HG02759 (cell line): ENCODE data around the gene MAP2K5.

Source experiments
- ATAC-seq: cut with Tn5 transposase; IDR thresholded peaks from one replicate; pipeline ENCODE4 v1.9.1; 2021; ENCODE audit warnings: mild to moderate bottlenecking, moderate library complexity; ENCODE audit not compliant: unreplicated experiment

The MAP2K5 gene

DNA sequence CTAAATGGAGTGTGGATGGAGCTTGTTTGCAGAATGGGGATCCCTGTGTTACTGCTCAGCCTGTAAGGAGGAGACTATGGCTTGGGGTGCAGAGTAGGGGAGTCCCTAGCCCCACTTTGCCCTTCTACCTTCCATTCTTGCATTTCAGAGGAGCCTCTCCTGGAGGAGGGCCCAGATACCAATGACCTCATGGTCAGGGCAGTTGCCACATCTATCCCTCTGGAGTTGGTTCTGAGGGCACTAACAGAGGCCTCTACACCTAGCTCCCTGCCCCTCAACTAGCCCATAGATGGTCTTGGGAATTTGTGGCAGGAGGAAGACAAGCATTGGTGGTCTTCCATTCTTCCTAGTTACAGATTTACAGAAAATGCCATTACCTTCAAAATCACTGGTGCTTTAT, 288.9 kb downstream of the MAP2K5 start:
- no peak for ATAC-seq

- no peak for ATAC-seq
Measured at GRCh38 chr15:67832031-67832551, 289.6 kb downstream of the MAP2K5 start.

GRCh38 chr15:67832897-67833709, 290.6 kb downstream of the MAP2K5 start:
- no peak for ATAC-seq

GRCh38 chr15:67833710-67834511, 291.4 kb downstream of the MAP2K5 start:
- ATAC-seq: no peak

DNA sequence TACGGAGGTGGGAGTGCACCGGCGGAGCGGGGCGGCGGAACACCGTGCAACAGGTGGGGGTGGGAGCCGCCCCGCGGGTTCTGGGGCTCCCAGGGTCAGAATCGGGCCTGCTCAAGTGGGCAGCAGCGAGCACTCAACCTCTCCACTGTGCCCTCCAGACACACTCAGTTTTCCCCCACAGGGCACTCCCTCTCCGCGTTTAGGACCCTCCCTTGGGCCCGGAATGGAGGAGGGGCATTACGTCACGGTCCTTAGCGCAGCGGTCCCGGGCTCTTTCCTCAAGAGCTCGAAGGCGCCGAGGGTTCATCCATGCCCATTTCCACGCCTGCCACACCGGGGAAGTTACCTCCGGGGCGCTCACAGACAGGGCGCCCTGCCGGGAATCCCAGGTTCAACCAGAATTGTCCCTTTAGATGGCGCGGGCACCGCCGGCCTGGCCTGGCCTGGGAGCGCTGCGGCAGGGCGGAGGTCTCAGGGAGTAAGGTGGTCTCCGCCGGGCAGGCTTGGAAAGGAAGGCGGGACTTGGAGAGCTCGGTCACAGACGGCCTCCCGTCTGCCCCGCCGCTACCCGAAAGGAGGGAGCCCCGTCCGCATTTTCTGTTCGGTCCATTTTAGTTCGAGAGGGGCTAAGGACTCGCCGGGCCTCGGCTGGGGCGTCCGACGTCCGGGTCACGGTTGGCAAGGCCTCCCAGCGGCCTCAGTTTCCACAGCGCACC, 292.2 kb downstream of the MAP2K5 start:
- ATAC-seq: no peak

DNA sequence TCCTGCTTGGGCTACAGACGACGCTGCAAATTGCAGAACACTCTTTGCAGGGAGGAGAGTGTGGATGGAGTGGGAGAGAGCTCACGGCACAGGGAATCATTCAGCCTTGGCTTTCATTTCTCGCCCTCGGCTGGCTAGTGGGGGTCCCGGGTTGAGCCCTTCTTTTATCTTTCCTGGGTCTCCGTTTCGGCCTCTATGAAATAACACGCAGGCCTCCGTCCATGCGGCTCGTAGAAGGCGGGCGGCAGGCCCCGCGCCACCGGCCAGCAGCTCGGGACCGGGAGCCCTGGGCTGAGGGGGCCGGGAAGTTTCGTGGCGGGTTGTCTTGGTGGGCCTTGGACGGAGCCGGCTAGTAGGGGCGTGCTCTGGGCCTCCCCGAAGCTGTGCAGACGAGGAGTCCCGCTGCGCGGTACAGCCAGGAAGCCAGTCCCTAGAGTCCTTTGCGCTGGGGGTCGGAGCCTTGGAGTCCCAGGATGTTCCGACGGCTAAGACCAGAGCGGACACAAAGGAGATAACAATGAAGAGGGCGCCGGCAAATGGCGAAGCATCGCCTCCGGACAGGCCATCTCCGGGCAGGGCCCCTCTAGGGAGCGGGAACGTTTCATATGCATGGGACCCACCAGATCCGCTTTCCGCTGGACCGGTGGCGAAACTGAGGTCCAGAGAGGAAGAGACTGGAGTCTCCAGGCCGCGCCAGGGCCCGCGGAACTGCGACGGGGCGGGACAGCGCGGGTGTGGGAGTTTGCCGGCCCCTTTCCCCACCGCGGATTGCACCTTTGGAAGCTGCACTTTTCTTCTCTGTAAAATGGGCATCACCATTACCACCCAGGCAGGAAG, 293.0 kb downstream of the MAP2K5 start:
- no peak for ATAC-seq

DNA sequence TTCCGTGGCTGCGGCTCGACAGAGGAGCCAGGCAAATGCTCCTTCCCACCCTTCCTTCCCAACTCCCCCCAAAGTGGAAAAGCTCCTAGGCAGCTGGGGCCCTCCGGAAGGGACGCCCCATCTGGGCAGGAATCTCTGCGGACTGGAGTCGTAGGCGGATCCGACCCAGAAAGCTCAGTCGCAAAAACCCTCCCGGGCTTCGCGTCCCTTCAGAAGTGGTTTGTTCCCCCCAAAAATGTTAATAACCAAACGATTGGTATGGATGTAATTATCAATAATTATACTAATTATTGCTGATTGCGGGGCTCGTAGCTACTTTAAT, 293.6 kb downstream of the MAP2K5 start:
- ATAC-seq: no peak

DNA sequence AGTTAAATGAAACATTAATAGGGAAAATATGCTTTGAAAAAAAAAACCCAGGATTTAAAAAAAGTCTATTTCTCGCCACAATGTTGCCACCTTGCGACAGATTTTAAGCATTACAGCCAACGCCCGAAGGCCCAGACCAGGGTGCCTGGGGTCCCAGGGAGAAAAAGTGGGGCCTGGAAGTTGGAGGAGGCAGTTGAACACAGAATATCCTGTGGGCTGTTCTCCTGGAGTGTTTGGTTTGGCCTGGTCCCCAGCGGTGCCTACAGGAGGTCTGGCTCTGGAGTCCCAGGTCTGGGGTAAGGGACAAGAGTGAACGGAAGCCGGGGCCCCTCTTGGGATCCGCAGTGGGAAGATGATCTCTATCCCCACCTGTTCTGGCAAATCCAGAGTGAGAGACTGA, 294.0 kb downstream of the MAP2K5 start:
- no peak for ATAC-seq

DNA sequence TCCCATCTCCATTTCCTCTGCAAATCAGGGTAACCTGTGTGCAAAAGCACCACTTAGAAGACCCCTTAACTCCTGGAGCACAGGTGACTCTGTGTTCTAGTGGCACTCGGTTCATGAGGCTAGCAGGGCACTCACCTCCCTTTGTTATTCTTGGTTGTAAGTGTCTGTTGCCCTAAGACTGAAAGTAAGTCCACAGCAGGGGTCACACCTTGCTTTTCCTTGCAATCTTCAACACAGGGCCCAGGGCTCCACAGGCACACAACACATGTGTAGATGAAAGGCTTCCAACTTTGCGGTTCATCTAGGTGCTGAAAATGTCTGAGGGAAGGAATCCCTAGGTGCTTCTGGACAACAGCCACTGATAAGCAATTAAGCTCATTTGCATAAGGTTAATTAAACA, 294.5 kb downstream of the MAP2K5 start:
- ATAC-seq: no peak

DNA sequence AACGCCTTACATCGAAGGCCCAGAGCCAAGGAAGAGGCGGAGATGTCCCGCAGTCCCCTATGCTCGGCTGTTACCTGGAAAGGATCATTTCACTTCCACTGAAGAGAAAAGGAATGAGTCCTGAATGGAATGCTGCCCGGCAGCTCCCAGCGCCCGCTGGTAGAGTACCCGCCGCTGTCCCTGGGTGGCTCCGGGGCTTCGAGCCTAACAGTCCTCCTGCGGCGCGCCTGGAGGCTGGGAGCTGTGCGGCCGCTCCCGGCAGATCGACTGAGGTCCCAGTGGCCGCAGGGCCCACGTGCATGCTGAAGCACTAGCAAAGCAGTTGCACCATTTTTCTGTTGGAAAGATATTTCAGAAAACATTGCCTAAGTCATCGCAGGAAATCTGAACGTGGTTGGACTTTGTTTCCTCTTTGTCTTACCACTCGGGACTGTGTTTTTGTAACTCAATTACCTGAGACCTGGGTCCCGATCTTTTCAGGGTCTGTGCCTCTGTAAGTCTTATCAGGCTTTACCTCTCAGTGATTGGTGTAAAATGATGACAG, 296.4 kb downstream of the MAP2K5 start:
- ATAC-seq: no peak

GRCh38 chr15:67839499-67839928, 297.0 kb downstream of the MAP2K5 start:
- ATAC-seq: peak; percentile 18

GRCh38 chr15:67839929-67840748, 297.6 kb downstream of the MAP2K5 start, which contains the start of gene RNU6-1:
TSS of gene RNU6-1 (minus strand) at chr15:67840045.
- peak; percentile 89 for ATAC-seq

DNA sequence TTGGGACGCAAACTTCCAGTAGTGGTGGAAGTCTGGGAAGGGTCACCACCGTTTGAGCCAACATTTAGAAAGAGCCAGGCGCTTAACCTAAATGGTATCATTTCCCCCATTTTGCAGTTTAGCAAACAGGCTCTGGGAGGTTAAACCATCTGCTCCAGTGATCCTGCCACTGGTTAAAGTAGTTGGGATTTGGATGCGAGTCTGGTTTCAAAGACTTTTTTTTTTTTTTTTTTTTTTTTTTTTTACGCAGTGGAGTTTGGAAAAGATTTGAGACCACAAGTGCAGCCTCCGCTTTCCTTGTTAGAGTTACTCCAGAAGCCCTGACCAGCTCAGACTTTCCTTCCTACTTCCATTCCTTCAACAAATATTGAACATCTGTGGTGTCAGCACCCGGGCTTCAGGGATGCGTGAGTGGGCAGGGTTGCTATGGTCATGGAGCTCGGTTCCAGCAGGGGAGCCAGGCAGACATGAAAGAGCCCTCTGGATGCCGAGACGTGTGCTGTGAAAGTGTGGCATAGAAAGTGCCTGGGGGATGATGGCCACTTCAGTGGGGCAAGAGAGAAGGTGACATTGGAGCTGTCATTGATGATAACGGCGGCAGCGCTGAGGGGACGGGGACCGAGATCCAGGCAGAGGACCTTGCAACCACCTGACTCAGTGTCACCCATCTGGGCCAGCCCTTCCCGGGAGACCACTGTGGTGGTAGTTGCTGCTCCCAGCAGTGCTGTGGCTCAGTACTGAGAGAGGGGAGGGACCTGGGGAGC, 298.4 kb downstream of the MAP2K5 start:
- ATAC-seq: no peak

GRCh38 chr15:67841513-67841762, 298.9 kb downstream of the MAP2K5 start:
- ATAC-seq: no peak

- ATAC-seq: no peak
Measured at GRCh38 chr15:67843092-67843501, 300.6 kb downstream of the MAP2K5 start.

DNA sequence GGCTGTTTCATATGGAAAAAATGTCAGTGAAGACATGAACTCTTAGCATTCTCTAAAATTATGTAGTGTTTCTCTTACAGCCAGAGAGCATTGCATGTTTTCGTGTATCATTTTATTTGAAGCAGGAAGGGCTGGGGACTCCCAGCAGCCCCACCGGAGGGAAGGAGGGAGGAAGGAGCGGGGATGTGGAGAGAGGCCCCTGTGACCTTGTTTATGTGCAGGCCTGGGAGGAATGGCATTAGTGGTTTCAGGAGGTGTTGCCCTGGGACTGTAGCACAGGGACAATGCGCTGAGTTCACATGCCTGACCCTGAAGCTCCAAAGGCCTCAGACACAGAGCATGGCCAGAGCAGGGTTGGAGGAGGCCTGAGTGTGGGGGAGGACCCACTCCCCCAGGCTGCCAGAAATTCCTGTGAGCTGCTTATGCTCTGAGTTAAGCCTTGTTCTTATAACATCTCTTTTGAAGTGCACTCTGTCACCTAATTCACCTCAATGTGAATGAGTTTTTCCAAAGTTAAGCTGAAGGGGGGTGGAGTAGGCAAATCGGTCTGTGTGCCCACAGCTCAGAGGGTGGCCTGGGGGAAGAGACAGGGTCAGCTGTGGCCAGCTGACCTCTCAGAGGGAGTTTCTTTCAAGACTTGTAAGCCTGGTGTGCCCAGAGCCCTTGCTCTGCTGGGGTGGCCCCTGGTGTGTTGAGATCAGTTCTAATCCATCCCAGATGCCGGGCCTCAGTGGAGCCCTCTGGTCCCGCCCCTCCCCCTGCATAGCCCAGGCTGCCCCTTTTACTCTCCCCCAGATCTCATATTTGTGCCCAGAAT, 301.3 kb downstream of the MAP2K5 start:
- ATAC-seq: no peak

- ATAC-seq: no peak
Measured at GRCh38 chr15:67845974-67846373, 303.5 kb downstream of the MAP2K5 start.

DNA sequence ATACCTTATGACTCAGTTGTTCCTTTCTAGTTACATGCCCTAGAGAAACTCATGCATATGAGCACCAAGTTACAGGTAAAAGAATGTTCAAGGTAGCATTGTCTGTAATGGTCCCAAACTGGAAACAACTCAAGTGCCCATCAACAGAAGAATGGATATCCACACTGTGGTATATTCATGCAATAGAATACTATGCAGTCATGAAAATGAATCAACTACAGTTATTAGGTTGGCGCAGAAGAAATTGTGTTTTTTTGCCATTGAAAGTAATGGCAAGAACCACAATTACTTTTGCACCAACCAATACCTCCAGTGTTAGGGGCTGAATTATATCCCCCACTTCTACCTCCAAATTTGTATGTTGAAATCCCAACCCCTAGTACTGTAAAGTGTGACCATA, 307.0 kb downstream of the MAP2K5 start:
- no peak for ATAC-seq
